Osteocyte (in vitro differentiated cells): Measurements from ENCODE around the gene LRP1-AS. TPM values are rescaled to one million over a fixed set of nuclear protein-coding genes. Genes with fewer than 3 reads are reported as not detected.
"Not testable (repeated sequence)": the region's sequence is repeated elsewhere in the genome, so short reads cannot be mapped to it uniquely, and the experiment has no call there.

ENCODE experiments used
- DNase-seq: peaks from one replicate; pipeline ENCODE4 v3.0.0; 2021; ENCODE audit warnings: mixed read lengths; ENCODE audit not compliant: unreplicated experiment; ENCODE audit errors: extremely low spot score
- H3K27ac Mint-ChIP-seq: one replicate; pipeline ENCODE4 v1.8.0; 2021; ENCODE audit warnings: mild to moderate bottlenecking, mixed read lengths; ENCODE audit not compliant: unreplicated experiment
- H3K27me3 Mint-ChIP-seq: one replicate; pipeline ENCODE4 v1.8.0; 2021; ENCODE audit warnings: mixed read lengths; ENCODE audit not compliant: unreplicated experiment
- H3K36me3 Mint-ChIP-seq: one replicate; pipeline ENCODE4 v1.8.0; 2021; ENCODE audit warnings: mixed read lengths; ENCODE audit not compliant: unreplicated experiment
- H3K4me1 Mint-ChIP-seq: one replicate; pipeline ENCODE4 v1.8.0; 2021; ENCODE audit warnings: mixed read lengths; ENCODE audit not compliant: unreplicated experiment
- H3K4me3 Mint-ChIP-seq: one replicate; pipeline ENCODE4 v1.8.0; 2021; ENCODE audit warnings: mild to moderate bottlenecking, moderate library complexity, mixed read lengths; ENCODE audit not compliant: unreplicated experiment
- H3K9me3 Mint-ChIP-seq: one replicate; pipeline ENCODE4 v1.8.0; 2021; ENCODE audit warnings: mixed read lengths; ENCODE audit not compliant: unreplicated experiment
- CTCF ChIP-seq: fragments of 200-600 bp; sonication (generic); IDR thresholded peaks from 2 replicates; pipeline ENCODE4 v1.5.0; 2021; ENCODE audit warnings: antibody characterized with exemption, mild to moderate bottlenecking, moderate library complexity
- total RNA-seq: library from RNA; stranded (reverse); gene quantifications from 2 replicates; pipeline ENCODE4 v1.2.1, GENCODE V29; 2021

LRP1-AS gene
- total RNA-seq, 1 donor from 2014 or later, result not detected

GRCh38 chr12:57127101-57127725 is 20.2 kb downstream of the LRP1-AS start:
- Mint-ChIP-seq H3K9me3 (no peaks in the 10 kb centered on the region), H3K4me3 (peak overlapping the region; percentile 89), H3K4me1 (peaks cover 41% of the 10 kb centered on the region), H3K36me3 (peaks cover 4% of the 10 kb centered on the region), H3K27ac (peak overlapping the region; percentile 82), H3K27me3 (no peaks in the 10 kb centered on the region)
- no peak for DNase-seq
- peak; percentile 39 for TF ChIP-seq CTCF

GRCh38 chr12:57126561-57126960 is 20.9 kb downstream of the LRP1-AS start:
- Mint-ChIP-seq H3K9me3 (no peaks in the 10 kb centered on the region), H3K27me3 (no peaks in the 10 kb centered on the region), H3K27ac (peak overlapping the region; percentile 82), H3K4me3 (peak overlapping the region; percentile 89), H3K36me3 (peaks cover 1% of the 10 kb centered on the region), H3K4me1 (peaks cover 34% of the 10 kb centered on the region)
- TF ChIP-seq CTCF, result no peak
- DNase-seq, result no peak

GRCh38 chr12:57126061-57126460 is 21.4 kb downstream of the LRP1-AS start:
- H3K27ac Mint-ChIP-seq, result no peak overlapping the region
- no peaks in the 10 kb centered on the region for H3K9me3 Mint-ChIP-seq
- H3K36me3 Mint-ChIP-seq, result no peaks in the 10 kb centered on the region
- H3K4me1 Mint-ChIP-seq, result peaks cover 29% of the 10 kb centered on the region
- no peak for DNase-seq
- no peak for TF ChIP-seq CTCF
- H3K4me3 Mint-ChIP-seq, result no peak overlapping the region
- no peaks in the 10 kb centered on the region for H3K27me3 Mint-ChIP-seq

- no peaks in the 10 kb centered on the region for H3K9me3 Mint-ChIP-seq
- no peak overlapping the region for H3K4me3 Mint-ChIP-seq
- H3K27ac Mint-ChIP-seq, result no peak overlapping the region
- peak; percentile 94 for TF ChIP-seq CTCF
- no peaks in the 10 kb centered on the region for H3K36me3 Mint-ChIP-seq
- H3K27me3 Mint-ChIP-seq, result no peaks in the 10 kb centered on the region
- DNase-seq, result peak; percentile 92
- peaks cover 18% of the 10 kb centered on the region for H3K4me1 Mint-ChIP-seq
These were observed 23.1 kb downstream of the LRP1-AS start for GRCh38 chr12:57124261-57124877.

- no peaks in the 10 kb centered on the region for H3K9me3 Mint-ChIP-seq
- H3K36me3 Mint-ChIP-seq, result no peaks in the 10 kb centered on the region
- H3K27me3 Mint-ChIP-seq, result no peaks in the 10 kb centered on the region
- H3K4me1 Mint-ChIP-seq, result peaks cover 23% of the 10 kb centered on the region
- no peak overlapping the region for H3K27ac Mint-ChIP-seq
- DNase-seq, result no peak
- no peak for TF ChIP-seq CTCF
- H3K4me3 Mint-ChIP-seq, result no peak overlapping the region
These were observed 23.6 kb downstream of the LRP1-AS start for GRCh38 chr12:57123813-57124212.

GRCh38 chr12:57120718-57121117 is 26.7 kb downstream of the LRP1-AS start:
- H3K36me3 Mint-ChIP-seq, H3K27ac Mint-ChIP-seq, H3K4me3 Mint-ChIP-seq, H3K27me3 Mint-ChIP-seq, H3K9me3 Mint-ChIP-seq, DNase-seq: not testable (repeated sequence)
- peaks cover 19% of the 10 kb centered on the region for H3K4me1 Mint-ChIP-seq
